Mesenchymal stem cell (in vitro differentiated cells and primary cell): Measurements from ENCODE around the gene RARS2.

Experiments used
- DNase-seq: peaks from one replicate; pipeline ENCODE4 v3.0.0-alpha.2; 2013
- H2AFZ ChIP-seq: one replicate; pipeline ENCODE4 v1.6.1; 2013; ENCODE audit warnings: low read depth, mild to moderate bottlenecking, control low read depth, inconsistent platforms, low read length, moderate library complexity
- H2AK5ac ChIP-seq: 2 replicates; pipeline ENCODE4 v1.6.1; 2013; ENCODE audit warnings: low read length, moderate library complexity, mild to moderate bottlenecking, inconsistent platforms; ENCODE audit not compliant: severe bottlenecking
- H2BK120ac ChIP-seq: one replicate; pipeline ENCODE4 v1.6.1; 2013; ENCODE audit warnings: low read depth, mild to moderate bottlenecking, inconsistent platforms, low read length, moderate library complexity
- H2BK12ac ChIP-seq, 2 experiments: one replicate each; pipeline ENCODE4 v1.6.1; 2013; ENCODE audit warnings: inconsistent platforms in 2 of 2, low read length in 2 of 2, mild to moderate bottlenecking in 2 of 2, moderate library complexity in 2 of 2, control low read depth in 1 of 2
- H2BK15ac ChIP-seq: one replicate; pipeline ENCODE4 v1.6.1; 2013; ENCODE audit warnings: mild to moderate bottlenecking, low read depth, inconsistent platforms; ENCODE audit not compliant: poor library complexity, severe bottlenecking
- H2BK5ac ChIP-seq: 2 replicates; pipeline ENCODE4 v1.6.1; 2013; ENCODE audit warnings: low read depth, mild to moderate bottlenecking, low read length, control low read depth, inconsistent platforms; ENCODE audit not compliant: poor library complexity, severe bottlenecking
- H3K14ac ChIP-seq, 2 experiments: one replicate each; pipeline ENCODE4 v1.6.1; 2013; ENCODE audit warnings: inconsistent platforms in 2 of 2, low read length in 2 of 2, control low read depth in 1 of 2, mild to moderate bottlenecking in 1 of 2, moderate library complexity in 1 of 2
- H3K18ac ChIP-seq, 2 experiments: one replicate each; pipeline ENCODE4 v1.6.1; 2013; ENCODE audit warnings: inconsistent platforms in 2 of 2, low read length in 2 of 2, control low read depth in 1 of 2, low read depth in 1 of 2, mild to moderate bottlenecking in 1 of 2
- H3K23ac ChIP-seq, 2 experiments: one replicate each; pipeline ENCODE4 v1.6.1; 2013; ENCODE audit warnings: inconsistent platforms in 2 of 2, low read length in 2 of 2, mild to moderate bottlenecking in 2 of 2, moderate library complexity in 2 of 2, control low read depth in 1 of 2
- H3K27ac ChIP-seq: 2 replicates; pipeline ENCODE4 v1.5.1; 2013; ENCODE audit warnings: mild to moderate bottlenecking, moderate library complexity, low read length, control low read depth, inconsistent platforms; ENCODE audit not compliant: poor library complexity, severe bottlenecking
- H3K27me3 ChIP-seq, 2 experiments: 2 replicates each; pipeline versions ENCODE4 v1.6.1 to v1.7.0; 2013; ENCODE audit warnings: low read length in 2 of 2, mild to moderate bottlenecking in 2 of 2, moderate library complexity in 2 of 2, control low read depth in 1 of 2, inconsistent platforms in 1 of 2; ENCODE audit not compliant: control insufficient read depth in 1 of 2, insufficient read depth in 1 of 2
- H3K36me3 ChIP-seq, 2 experiments: 2 replicates each; pipeline versions ENCODE4 v1.6.1 to v1.7.0; 2013; ENCODE audit warnings: low read length in 2 of 2, control low read depth in 1 of 2, inconsistent platforms in 1 of 2, low read depth in 1 of 2, mild to moderate bottlenecking in 1 of 2; ENCODE audit not compliant: insufficient read depth in 2 of 2, control insufficient read depth in 1 of 2
- H3K4ac ChIP-seq, 2 experiments: one replicate each; pipeline ENCODE4 v1.6.1; 2013; ENCODE audit warnings: inconsistent platforms in 2 of 2, low read length in 2 of 2, mild to moderate bottlenecking in 2 of 2, moderate library complexity in 2 of 2, control low read depth in 1 of 2, low read depth in 1 of 2
- H3K4me1 ChIP-seq: 2 replicates; pipeline ENCODE4 v1.6.1; 2013; ENCODE audit warnings: low read depth, low read length, control low read depth; ENCODE audit not compliant: control insufficient read depth, insufficient read depth
- H3K4me2 ChIP-seq: 2 replicates; pipeline ENCODE4 v1.6.1; 2013; ENCODE audit warnings: low read length, mild to moderate bottlenecking, inconsistent platforms; ENCODE audit not compliant: poor library complexity, severe bottlenecking
- H3K4me3 ChIP-seq, 2 experiments: 2 replicates each; pipeline versions ENCODE4 v1.5.1 to v1.7.0; 2013; ENCODE audit warnings: low read length in 2 of 2, mild to moderate bottlenecking in 2 of 2, control low read depth in 1 of 2, low read depth in 1 of 2; ENCODE audit not compliant: insufficient read depth in 1 of 2
- H3K79me1 ChIP-seq: replicated peaks from 2 replicates; pipeline ENCODE4 v1.6.1; 2013; ENCODE audit warnings: mild to moderate bottlenecking, control low read depth, low read length, inconsistent platforms; ENCODE audit not compliant: poor library complexity, severe bottlenecking
- H3K9ac ChIP-seq: 2 replicates; pipeline ENCODE4 v1.7.0; 2013; ENCODE audit warnings: mild to moderate bottlenecking, low read length, moderate library complexity
- H3K9me3 ChIP-seq: 2 replicates; pipeline ENCODE4 v1.7.0; 2013; ENCODE audit warnings: mild to moderate bottlenecking, low read length; ENCODE audit not compliant: control insufficient read depth
- H4K8ac ChIP-seq: one replicate; pipeline ENCODE4 v1.6.1; 2013; ENCODE audit warnings: inconsistent platforms, mild to moderate bottlenecking, low read length, moderate library complexity
- H4K91ac ChIP-seq: one replicate; pipeline ENCODE4 v1.6.1; 2013; ENCODE audit warnings: mild to moderate bottlenecking, low read length, inconsistent platforms
- WGBS: methylation state at CpG from one replicate; pipeline ENCODE4 v1.1.7; 2013; ENCODE audit warnings: mixed read lengths; 5-methylcytosine and 5-hydroxymethylcytosine counted together

Gene RARS2

GRCh38 chr6:87481931-87482330 lies 107.9 kb downstream of the RARS2 start:
- Histone ChIP-seq H3K27ac (no peak overlapping the region), H2AK5ac (no peak overlapping the region), H3K4me1 (peaks cover 5% of the 10 kb centered on the region), H3K4me2 (no peak overlapping the region), H2AFZ (no peak overlapping the region), H4K91ac (no peak overlapping the region), H3K27me3 (no peaks in the 10 kb centered on the region), H2BK120ac (no peak overlapping the region), H3K18ac (no peak overlapping the region), H3K9ac (no peak overlapping the region), H3K4me3 (no peak overlapping the region), H3K4ac (no peak overlapping the region), H2BK5ac (no peak overlapping the region), H3K23ac (no peak overlapping the region), H4K8ac (no peak overlapping the region), H3K14ac (no peak overlapping the region), H2BK12ac (no peak overlapping the region), H3K9me3 (peaks cover 7% of the 10 kb centered on the region), H3K36me3 (peaks cover 0 to 34% of the 10 kb centered on the region in 2 experiments), H3K79me1 (peaks cover 12% of the 10 kb centered on the region), H2BK15ac (no peak overlapping the region)
- 100% methylated on average over 2 of the region's 3 CpGs for WGBS
- DNase-seq, result no peak

DNA sequence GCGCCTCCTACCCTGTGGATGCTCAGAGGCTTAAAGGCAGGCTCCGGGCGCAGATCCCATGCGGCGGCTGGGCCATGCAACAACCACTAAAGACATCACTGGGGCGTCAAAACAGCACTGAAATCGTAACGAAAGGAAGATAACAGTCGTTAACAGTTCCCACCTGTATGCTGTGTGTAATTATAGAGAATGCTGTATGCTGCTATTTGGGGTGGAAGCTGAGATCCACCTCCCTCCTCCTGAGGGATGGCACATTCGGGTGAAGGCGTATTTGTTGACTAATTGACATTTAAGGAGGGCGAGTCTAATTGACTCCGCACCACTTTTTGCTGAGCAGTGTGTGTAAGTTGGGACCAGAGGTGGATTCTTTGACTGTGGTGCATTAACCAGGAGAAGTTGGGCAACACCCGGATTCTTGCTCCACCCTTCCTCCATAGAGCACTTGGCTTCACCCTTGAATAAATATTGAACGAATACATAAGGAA lies 116.3 kb downstream of the RARS2 start:
- no peak overlapping the region for H2AK5ac ChIP-seq
- peak overlapping the region in 1 of 2 experiments; percentile 37 for H2BK12ac ChIP-seq
- H3K9ac ChIP-seq, result peak overlapping the region; percentile 96
- H3K4ac ChIP-seq, result peak overlapping the region in 1 of 2 experiments; percentile 82
- H3K4me1 ChIP-seq, result peaks cover 4% of the 10 kb centered on the region
- peaks cover 0 to 10% of the 10 kb centered on the region in 2 experiments for H3K36me3 ChIP-seq
- WGBS, result 4% methylated on average over 12 of the region's 15 CpGs
- peak overlapping the region; percentile 83 for H4K8ac ChIP-seq
- no peak overlapping the region for H2BK15ac ChIP-seq
- H2AFZ ChIP-seq, result peak overlapping the region; percentile 97
- peak overlapping the region; percentile 92 to 96 for H3K4me3 ChIP-seq
- no peak overlapping the region for H2BK5ac ChIP-seq
- no peaks in the 10 kb centered on the region for H3K9me3 ChIP-seq
- H4K91ac ChIP-seq, result no peak overlapping the region
- no peaks in the 10 kb centered on the region for H3K27me3 ChIP-seq
- H3K18ac ChIP-seq, result peak overlapping the region; percentile 80 to 100
- DNase-seq, result peak; percentile 48
- H3K14ac ChIP-seq, result peak overlapping the region in 1 of 2 experiments; percentile 2
- H3K23ac ChIP-seq, result peak overlapping the region in 1 of 2 experiments; percentile 94
- H3K27ac ChIP-seq, result peak overlapping the region; percentile 69
- peaks cover 15% of the 10 kb centered on the region for H3K79me1 ChIP-seq
- H2BK120ac ChIP-seq, result no peak overlapping the region
- H3K4me2 ChIP-seq, result peak overlapping the region; percentile 99

GRCh38 chr6:87472525-87473418 lies 117.0 kb downstream of the RARS2 start, which contains the start of gene SLC35A1:
SLC35A1 (plus strand) TSS chr6:87472974; CDS start chr6:87473004, 30 bp downstream.
- Histone ChIP-seq H3K4me1 (peaks cover 4% of the 10 kb centered on the region), H3K27me3 (no peaks in the 10 kb centered on the region), H3K9ac (peak within 1 kb of the TSS; percentile 96), H4K91ac (peak within 1 kb of the TSS; percentile 98), H3K23ac (peak within 1 kb of the TSS in 1 of 2 experiments; percentile 96), H3K4ac (peak within 1 kb of the TSS; percentile 37 to 95), H3K14ac (peak within 1 kb of the TSS in 1 of 2 experiments; percentile 100), H3K4me2 (peak within 1 kb of the TSS; percentile 99), H2BK12ac (peak within 1 kb of the TSS in 1 of 2 experiments; percentile 95), H3K79me1 (peaks cover 15% of the 10 kb centered on the region), H2AFZ (peak within 1 kb of the TSS; percentile 100), H3K9me3 (no peaks in the 10 kb centered on the region), H3K4me3 (peak within 1 kb of the TSS; percentile 92 to 96), H3K18ac (peak within 1 kb of the TSS; percentile 84 to 100), H2AK5ac (no peak within 1 kb of the TSS), H2BK5ac (peak within 1 kb of the TSS; percentile 49), H2BK120ac (no peak within 1 kb of the TSS), H3K27ac (peak within 1 kb of the TSS; percentile 71), H3K36me3 (peaks cover 0 to 3% of the 10 kb centered on the region in 2 experiments), H2BK15ac (peak within 1 kb of the TSS; percentile 71), H4K8ac (peak within 1 kb of the TSS; percentile 97)
- peak; percentile 88 for DNase-seq
- WGBS, result under 1% methylated on average over 61 of the region's 70 CpGs

- Histone ChIP-seq H2BK120ac (no peak overlapping the region), H3K14ac (no peak overlapping the region), H3K4me2 (no peak overlapping the region), H3K4ac (no peak overlapping the region), H2BK12ac (no peak overlapping the region), H3K4me3 (no peak overlapping the region), H2BK15ac (no peak overlapping the region), H3K9me3 (no peaks in the 10 kb centered on the region), H4K91ac (no peak overlapping the region), H3K79me1 (no peaks in the 10 kb centered on the region), H3K9ac (no peak overlapping the region), H3K23ac (no peak overlapping the region), H3K27me3 (peaks cover 0 to 5% of the 10 kb centered on the region in 2 experiments), H3K4me1 (no peaks in the 10 kb centered on the region), H2AK5ac (no peak overlapping the region), H4K8ac (no peak overlapping the region), H3K27ac (no peak overlapping the region), H3K36me3 (no peaks in the 10 kb centered on the region), H2AFZ (no peak overlapping the region), H2BK5ac (no peak overlapping the region), H3K18ac (no peak overlapping the region)
- WGBS, result 88% methylated on average over 1 of the region's 2 CpGs
- DNase-seq, result no peak
Observed at GRCh38 chr6:87465051-87465450, 124.7 kb downstream of the RARS2 start.
